Measurements from ENCODE around the gene TREH.
A peak's percentile ranks its signal among the peaks of the same experiment; 100 is the strongest.
"Not testable (repeated sequence)": the region's sequence is repeated elsewhere in the genome, so short reads cannot be mapped to it uniquely, and the experiment has no call there.

The TREH gene

DNA sequence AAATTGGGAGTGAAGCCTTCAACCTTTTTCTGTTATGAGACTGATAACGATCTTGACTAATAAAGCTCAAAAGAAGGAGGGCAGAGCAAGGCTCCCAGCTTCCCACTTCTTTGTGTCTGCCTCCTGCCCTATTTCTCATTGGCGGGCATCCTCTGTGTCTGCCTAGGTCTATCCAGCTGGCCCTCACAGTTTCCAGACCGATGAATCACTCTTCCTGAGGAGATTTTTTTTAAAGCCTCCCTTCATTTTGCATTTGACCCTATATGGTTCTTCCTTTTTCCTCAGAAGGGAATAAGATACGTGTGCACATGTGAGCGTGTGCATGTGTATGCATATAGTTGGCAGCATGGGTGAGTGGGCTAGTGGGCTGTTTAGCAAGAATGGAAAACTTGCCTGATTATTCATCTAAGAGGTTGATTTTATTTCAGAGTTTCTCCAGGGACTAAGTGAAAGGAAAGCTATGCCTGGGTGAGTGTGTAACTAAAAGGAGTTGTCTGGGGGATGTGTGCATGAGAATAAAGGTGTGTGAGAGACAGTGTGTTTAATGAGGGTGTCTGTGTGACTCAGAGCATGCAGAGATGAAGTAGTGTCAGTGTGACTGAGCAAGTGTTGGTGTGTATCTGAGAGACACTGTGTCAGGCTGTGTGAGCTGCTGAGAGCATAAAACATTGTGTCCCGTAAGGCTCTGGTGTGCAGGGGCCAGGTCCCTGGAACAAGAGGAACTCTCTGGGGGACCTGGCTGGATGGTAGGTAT, 59.8 kb downstream of the TREH start:
- Histone ChIP-seq H3K4me1 (ENCODE audit: control insufficient read depth, insufficient read depth, low read length) (peaks cover 63% of the 10 kb centered on the region), H3K27me3 (ENCODE audit: control insufficient read depth in 1 of 2, insufficient read depth in 2 of 2, low read length in 2 of 2) (no peaks in the 10 kb centered on the region), H3K27ac (ENCODE audit: low read length) (peak overlapping the region; percentile 53), H3K9ac (ENCODE audit: low read length in 2 of 2) (no peak overlapping the region), H3K4me3 (ENCODE audit: low read length in 2 of 2) (no peak overlapping the region), H3K9me3 (ENCODE audit: control insufficient read depth in 2 of 2, low read length in 2 of 2) (no peaks in the 10 kb centered on the region), H3K36me3 (ENCODE audit: control insufficient read depth in 2 of 2, insufficient read depth in 2 of 2, low read length in 2 of 2) (peaks cover 23 to 24% of the 10 kb centered on the region in 2 donors)

- Histone ChIP-seq H3K27me3 (ENCODE audit: control insufficient read depth in 1 of 2, insufficient read depth in 2 of 2, low read length in 2 of 2) (no peaks in the 10 kb centered on the region), H3K9me3 (ENCODE audit: control insufficient read depth in 2 of 2, low read length in 2 of 2) (no peaks in the 10 kb centered on the region), H3K27ac (ENCODE audit: low read length) (peak overlapping the region; percentile 53), H3K4me3 (ENCODE audit: low read length in 2 of 2) (peak overlapping the region in 1 of 2 donors; percentile 8), H3K9ac (ENCODE audit: low read length in 2 of 2) (no peak overlapping the region), H3K4me1 (ENCODE audit: control insufficient read depth, insufficient read depth, low read length) (peaks cover 63% of the 10 kb centered on the region), H3K36me3 (ENCODE audit: control insufficient read depth in 2 of 2, insufficient read depth in 2 of 2, low read length in 2 of 2) (peaks cover 26 to 29% of the 10 kb centered on the region in 2 donors)
Observed at GRCh38 chr11:118618991-118619375, 60.5 kb downstream of the TREH start.

DNA sequence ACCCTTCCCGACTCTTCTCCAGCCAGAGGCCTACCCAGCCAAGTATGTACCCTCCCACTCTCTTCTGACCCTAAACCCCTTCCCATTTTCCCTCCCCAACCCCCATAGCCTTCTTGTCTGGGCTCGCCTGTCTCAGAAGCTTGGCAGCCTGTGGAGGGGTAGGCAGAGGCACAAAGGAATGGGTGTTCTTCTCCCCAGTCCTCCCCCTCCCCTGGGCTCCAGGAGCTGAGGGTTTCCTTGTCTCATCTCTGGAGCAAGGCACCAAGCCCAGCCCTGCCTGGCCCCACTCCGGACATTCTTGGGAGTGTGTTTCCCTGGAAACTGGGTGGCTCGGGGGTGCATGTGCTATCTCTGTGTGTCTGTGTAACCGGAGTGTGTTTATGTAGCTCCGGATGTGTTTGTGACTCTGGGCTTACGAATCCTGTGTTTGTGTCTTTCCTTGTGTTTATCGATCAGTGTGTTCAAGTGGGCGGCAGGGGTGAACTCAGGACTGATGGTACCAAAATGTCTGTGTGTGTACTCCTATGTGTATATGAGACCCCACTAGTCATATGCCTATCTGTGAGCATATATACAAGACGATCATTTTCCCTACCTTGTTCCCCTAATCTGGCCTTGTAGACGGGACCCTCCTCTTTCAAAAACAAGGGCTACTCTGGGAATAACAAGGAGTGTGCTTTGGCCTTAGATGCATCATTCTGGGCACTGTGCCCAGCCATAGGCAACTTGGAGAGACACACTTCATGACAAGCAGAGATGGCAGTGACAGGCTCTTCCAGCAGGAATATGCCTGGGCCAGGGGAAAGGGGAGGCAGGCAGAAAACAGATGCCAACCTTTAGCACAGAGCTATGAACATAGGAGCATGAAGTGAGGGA, 61.1 kb downstream of the TREH start:
- Histone ChIP-seq H3K36me3 (ENCODE audit: control insufficient read depth in 2 of 2, insufficient read depth in 2 of 2, low read length in 2 of 2) (peaks cover 33 to 35% of the 10 kb centered on the region in 2 donors), H3K27me3 (ENCODE audit: control insufficient read depth in 1 of 2, insufficient read depth in 2 of 2, low read length in 2 of 2) (no peaks in the 10 kb centered on the region), H3K27ac (ENCODE audit: low read length) (peak overlapping the region; percentile 53), H3K9ac (ENCODE audit: low read length in 2 of 2) (peak overlapping the region in 1 of 2 donors; percentile 51), H3K9me3 (ENCODE audit: control insufficient read depth in 2 of 2, low read length in 2 of 2) (no peaks in the 10 kb centered on the region), H3K4me1 (ENCODE audit: control insufficient read depth, insufficient read depth, low read length) (peaks cover 63% of the 10 kb centered on the region), H3K4me3 (ENCODE audit: low read length in 2 of 2) (peak overlapping the region in 1 of 2 donors; percentile 22)

GRCh38 chr11:118615976-118616371, 63.5 kb downstream of the TREH start:
- Histone ChIP-seq H3K4me3 (ENCODE audit: low read length in 2 of 2) (no peak overlapping the region), H3K27ac (ENCODE audit: low read length) (no peak overlapping the region), H3K36me3 (ENCODE audit: control insufficient read depth in 2 of 2, insufficient read depth in 2 of 2, low read length in 2 of 2) (peaks cover 33 to 35% of the 10 kb centered on the region in 2 donors), H3K9me3 (ENCODE audit: control insufficient read depth in 2 of 2, low read length in 2 of 2) (no peaks in the 10 kb centered on the region), H3K9ac (ENCODE audit: low read length in 2 of 2) (no peak overlapping the region), H3K4me1 (ENCODE audit: control insufficient read depth, insufficient read depth, low read length) (peaks cover 54% of the 10 kb centered on the region), H3K27me3 (ENCODE audit: control insufficient read depth in 1 of 2, insufficient read depth in 2 of 2, low read length in 2 of 2) (no peaks in the 10 kb centered on the region)

DNA sequence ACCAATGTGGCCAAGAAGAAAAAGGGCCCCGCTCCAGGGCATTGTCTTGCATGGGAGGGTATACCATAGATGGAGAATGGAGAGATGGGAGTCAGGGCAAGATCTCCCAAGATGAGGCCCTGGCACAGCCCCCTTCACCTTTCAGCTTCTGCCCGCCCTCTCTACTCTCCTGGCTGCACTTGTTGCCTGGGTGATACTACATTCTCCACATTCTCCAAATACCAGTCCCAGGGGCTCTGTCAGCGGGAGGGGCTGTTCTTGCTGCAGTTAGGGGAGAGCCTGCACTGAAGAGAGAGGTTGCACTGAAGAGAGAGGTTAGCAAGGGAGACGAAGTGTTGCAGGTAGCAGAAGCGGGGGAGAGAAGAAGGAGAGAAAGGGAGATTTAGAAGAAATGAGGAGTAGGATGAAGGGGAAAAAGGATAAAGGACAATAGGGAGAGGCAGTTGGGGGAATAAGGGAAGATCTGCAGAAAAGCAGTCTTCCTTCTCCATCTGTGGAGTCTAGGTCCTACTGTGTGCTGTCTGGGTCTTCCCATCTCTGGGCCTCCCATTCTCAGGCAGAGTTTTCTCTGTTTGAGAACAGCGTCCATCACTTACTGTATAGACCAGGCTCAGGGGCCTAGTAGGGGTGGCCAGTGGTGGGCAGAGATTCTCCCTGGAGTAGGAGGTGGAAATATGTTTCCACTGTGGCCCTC, 64.0 kb downstream of the TREH start:
- H3K4me3 ChIP-seq (ENCODE audit: low read length in 2 of 2), result no peak overlapping the region
- no peaks in the 10 kb centered on the region for H3K9me3 ChIP-seq (ENCODE audit: control insufficient read depth in 2 of 2, low read length in 2 of 2)
- H3K27ac ChIP-seq (ENCODE audit: low read length), result no peak overlapping the region
- H3K4me1 ChIP-seq (ENCODE audit: control insufficient read depth, insufficient read depth, low read length), result peaks cover 54% of the 10 kb centered on the region
- H3K36me3 ChIP-seq (ENCODE audit: control insufficient read depth in 2 of 2, insufficient read depth in 2 of 2, low read length in 2 of 2), result peaks cover 33 to 35% of the 10 kb centered on the region in 2 donors
- peak overlapping the region in 1 of 2 donors; percentile 21 for H3K9ac ChIP-seq (ENCODE audit: low read length in 2 of 2)
- H3K27me3 ChIP-seq (ENCODE audit: control insufficient read depth in 1 of 2, insufficient read depth in 2 of 2, low read length in 2 of 2), result no peaks in the 10 kb centered on the region

GRCh38 chr11:118614511-118614910, 64.9 kb downstream of the TREH start:
- Histone ChIP-seq H3K4me3 (ENCODE audit: low read length in 2 of 2) (no peak overlapping the region), H3K27ac (ENCODE audit: low read length) (no peak overlapping the region), H3K9ac (ENCODE audit: low read length in 2 of 2) (no peak overlapping the region), H3K27me3 (ENCODE audit: control insufficient read depth in 1 of 2, insufficient read depth in 2 of 2, low read length in 2 of 2) (no peaks in the 10 kb centered on the region), H3K4me1 (ENCODE audit: control insufficient read depth, insufficient read depth, low read length) (peaks cover 53% of the 10 kb centered on the region), H3K36me3 (ENCODE audit: control insufficient read depth in 2 of 2, insufficient read depth in 2 of 2, low read length in 2 of 2) (peaks cover 31 to 33% of the 10 kb centered on the region in 2 donors), H3K9me3 (ENCODE audit: control insufficient read depth in 2 of 2, low read length in 2 of 2) (no peaks in the 10 kb centered on the region)

- Histone ChIP-seq H3K4me3 (ENCODE audit: low read length in 2 of 2) (peak overlapping the region in 1 of 2 donors; percentile 29), H3K9me3 (ENCODE audit: control insufficient read depth in 2 of 2, low read length in 2 of 2) (no peaks in the 10 kb centered on the region), H3K27ac (ENCODE audit: low read length) (peak overlapping the region; percentile 24), H3K27me3 (ENCODE audit: control insufficient read depth in 1 of 2, insufficient read depth in 2 of 2, low read length in 2 of 2) (no peaks in the 10 kb centered on the region), H3K4me1 (ENCODE audit: control insufficient read depth, insufficient read depth, low read length) (peaks cover 47% of the 10 kb centered on the region), H3K9ac (ENCODE audit: low read length in 2 of 2) (peak overlapping the region; percentile 30 to 47), H3K36me3 (ENCODE audit: control insufficient read depth in 2 of 2, insufficient read depth in 2 of 2, low read length in 2 of 2) (peaks cover 27 to 28% of the 10 kb centered on the region in 2 donors)
Observed at GRCh38 chr11:118612378-118612777, 67.1 kb downstream of the TREH start.

DNA sequence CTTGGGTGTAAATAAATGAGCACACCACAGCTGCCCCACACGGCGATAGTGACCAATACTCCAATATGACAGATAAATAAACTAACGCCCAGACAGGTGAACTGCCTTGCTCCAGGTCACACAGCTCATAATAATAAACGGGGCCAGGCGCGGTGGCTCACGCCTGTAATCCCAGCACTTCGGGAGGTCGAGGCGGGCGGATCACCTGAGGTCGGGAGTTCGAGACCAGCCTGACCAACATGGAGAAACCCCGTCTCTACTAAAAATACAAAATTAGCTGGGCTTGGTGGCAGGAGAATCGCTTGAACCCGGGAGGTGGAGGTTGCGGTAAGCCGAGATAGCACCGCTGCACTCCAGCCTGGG, 68.0 kb downstream of the TREH start:
- not testable (repeated sequence) for H3K27ac ChIP-seq (ENCODE audit: low read length); H3K27me3 ChIP-seq (ENCODE audit: control insufficient read depth in 1 of 2, insufficient read depth in 2 of 2, low read length in 2 of 2); H3K9ac ChIP-seq (ENCODE audit: low read length in 2 of 2); H3K9me3 ChIP-seq (ENCODE audit: control insufficient read depth in 2 of 2, low read length in 2 of 2)
- Histone ChIP-seq H3K36me3 (ENCODE audit: control insufficient read depth in 2 of 2, insufficient read depth in 2 of 2, low read length in 2 of 2) (peaks cover 24 to 26% of the 10 kb centered on the region in 2 donors), H3K4me3 (ENCODE audit: low read length in 2 of 2) (peak overlapping the region in 1 of 2 donors; percentile 82), H3K4me1 (ENCODE audit: control insufficient read depth, insufficient read depth, low read length) (peaks cover 49% of the 10 kb centered on the region)

DNA sequence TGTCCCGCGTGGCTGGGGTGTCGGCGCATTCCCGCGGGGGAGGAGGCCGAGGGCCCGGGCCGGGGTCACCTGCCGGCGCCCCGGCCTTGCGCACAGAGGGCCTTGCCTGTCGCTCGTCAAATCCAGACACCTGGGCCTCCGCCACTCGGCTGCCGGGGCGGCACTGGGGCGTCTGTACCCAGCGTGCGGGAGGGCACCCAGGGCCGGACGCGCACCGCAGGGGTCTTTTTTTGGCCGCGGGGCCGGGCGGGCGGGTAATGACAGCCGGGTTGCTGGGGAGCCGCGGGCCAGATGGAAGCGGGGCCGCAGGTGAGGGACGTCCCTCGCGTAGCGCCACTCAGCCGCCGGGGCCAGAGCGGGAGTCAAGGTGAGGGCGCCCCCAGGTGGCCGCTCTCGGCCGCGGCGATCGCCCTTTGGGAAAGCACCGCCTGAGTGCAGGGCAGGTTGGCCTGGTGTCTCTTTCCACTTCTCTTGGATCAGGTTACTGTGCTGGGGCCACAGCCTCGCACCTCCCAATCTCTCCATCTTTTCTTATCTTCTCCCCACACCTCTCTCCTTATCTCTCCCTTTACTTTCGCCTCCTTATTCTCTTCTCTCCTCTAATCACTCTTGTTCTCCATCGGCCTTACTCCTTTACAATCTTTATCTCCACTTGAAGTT, 68.5 kb downstream of the TREH start:
- Histone ChIP-seq H3K4me1 (ENCODE audit: control insufficient read depth, insufficient read depth, low read length) (peaks cover 55% of the 10 kb centered on the region), H3K4me3 (ENCODE audit: low read length in 2 of 2) (peak overlapping the region; percentile 58 to 82), H3K27ac (ENCODE audit: low read length) (peak overlapping the region; percentile 18), H3K36me3 (ENCODE audit: control insufficient read depth in 2 of 2, insufficient read depth in 2 of 2, low read length in 2 of 2) (peaks cover 19 to 21% of the 10 kb centered on the region in 2 donors), H3K27me3 (ENCODE audit: control insufficient read depth in 1 of 2, insufficient read depth in 2 of 2, low read length in 2 of 2) (no peaks in the 10 kb centered on the region), H3K9me3 (ENCODE audit: control insufficient read depth in 2 of 2, low read length in 2 of 2) (no peaks in the 10 kb centered on the region), H3K9ac (ENCODE audit: low read length in 2 of 2) (peak overlapping the region; percentile 2 to 53)

GRCh38 chr11:118610225-118610772, 69.2 kb downstream of the TREH start:
- Histone ChIP-seq H3K4me3 (ENCODE audit: low read length in 2 of 2) (peak overlapping the region; percentile 58 to 82), H3K4me1 (ENCODE audit: control insufficient read depth, insufficient read depth, low read length) (peaks cover 58% of the 10 kb centered on the region), H3K9me3 (ENCODE audit: control insufficient read depth in 2 of 2, low read length in 2 of 2) (no peaks in the 10 kb centered on the region), H3K27me3 (ENCODE audit: control insufficient read depth in 1 of 2, insufficient read depth in 2 of 2, low read length in 2 of 2) (no peaks in the 10 kb centered on the region), H3K27ac (ENCODE audit: low read length) (peak overlapping the region; percentile 18), H3K9ac (ENCODE audit: low read length in 2 of 2) (peak overlapping the region in 1 of 2 donors; percentile 53), H3K36me3 (ENCODE audit: control insufficient read depth in 2 of 2, insufficient read depth in 2 of 2, low read length in 2 of 2) (peaks cover 13 to 15% of the 10 kb centered on the region in 2 donors)
